GM20431 (cell line): Measurements from ENCODE around the gene ANKRD13B.
"Not testable (repeated sequence)": the region's sequence is repeated elsewhere in the genome, so short reads cannot be mapped to it uniquely, and the experiment has no call there.

ENCODE experiments used
- in situ Hi-C: fragments of 300-500 bp; cut with MseI, MboI; formaldehyde crosslinking; loops from one replicate; pipeline ENCODE4 v1.15.0; 2020; ENCODE audit warnings: low sequenced_read_pairs; ENCODE audit not compliant: unreplicated experiment

The ANKRD13B gene

GRCh38 chr17:29592850-29593551 lies at the start of gene ANKRD13B:
TSS of gene ANKRD13B (plus strand) at chr17:29593132. CDS start at chr17:29593622, 490 bp downstream.
- in situ Hi-C loops = no loop called here

- in situ Hi-C loops = loop anchor here (10.0 kb wide), 1 partner anchor 179 kb away; no protein-coding TSS in a partner anchor
These were observed 48.9 kb upstream of the ANKRD13B start for GRCh38 chr17:29544066-29544465.

- in situ Hi-C loops = loop anchor here (10.0 kb wide), 1 partner anchor 181 kb away; no protein-coding TSS in a partner anchor
These were observed 46.8 kb upstream of the ANKRD13B start for GRCh38 chr17:29546085-29546484.

GRCh38 chr17:29546830-29547229 lies 46.1 kb upstream of the ANKRD13B start:
- in situ Hi-C loops = loop anchor here (10.0 kb wide), 1 partner anchor 182 kb away; no protein-coding TSS in a partner anchor

- in situ Hi-C loops = loop anchor here (10.0 kb wide), 1 partner anchor 185 kb away; no protein-coding TSS in a partner anchor
These were observed 43.6 kb upstream of the ANKRD13B start for GRCh38 chr17:29549177-29549923.

- in situ Hi-C loops = no loop called here
These were observed 37.1 kb upstream of the ANKRD13B start for GRCh38 chr17:29555840-29556239.

GRCh38 chr17:29557085-29557738 lies 35.7 kb upstream of the ANKRD13B start:
- in situ Hi-C loops = no loop called here

- in situ Hi-C loops = no loop called here
These were observed 35.2 kb upstream of the ANKRD13B start for GRCh38 chr17:29557739-29558116.

- in situ Hi-C loops = not testable (repeated sequence)
These were observed 34.8 kb upstream of the ANKRD13B start for GRCh38 chr17:29558139-29558538.

- in situ Hi-C loops = no loop called here
These were observed 33.3 kb upstream of the ANKRD13B start for GRCh38 chr17:29559640-29560039.

GRCh38 chr17:29560316-29560715 lies 32.6 kb upstream of the ANKRD13B start:
- in situ Hi-C loops = no loop called here

- in situ Hi-C loops = no loop called here
These were observed 31.1 kb upstream of the ANKRD13B start for GRCh38 chr17:29561554-29562517.

- in situ Hi-C loops = no loop called here
These were observed 30.3 kb upstream of the ANKRD13B start for GRCh38 chr17:29562615-29563014.

GRCh38 chr17:29563816-29564215 lies 29.1 kb upstream of the ANKRD13B start:
- in situ Hi-C loops = no loop called here

- in situ Hi-C loops = no loop called here
These were observed 27.1 kb upstream of the ANKRD13B start for GRCh38 chr17:29565643-29566472.

GRCh38 chr17:29566473-29567303 lies 26.2 kb upstream of the ANKRD13B start, which contains the start of gene ABHD15:
TSS of gene ABHD15 (minus strand) at chr17:29567037. CDS start at chr17:29566966, 71 bp downstream.
- in situ Hi-C loops = no loop called here

GRCh38 chr17:29567304-29567553 lies 25.7 kb upstream of the ANKRD13B start:
- in situ Hi-C loops = no loop called here
